Endothelial cell of umbilical vein (primary cell): ENCODE data around the gene FBXW11. TPM values are rescaled to one million over a fixed set of nuclear protein-coding genes. Genes with fewer than 3 reads are reported as not detected.

Source experiments
- BruUV-seq: library from RNA; stranded (reverse); fragments of 400-500 nt; replicated peaks from 2 replicates; lab custom pipeline; 2021; lab: Mats Ljungman, UMichigan
- CTCF ChIA-PET: fragments of 300-600, 350-600 bp; sonication (Branson Sonifier 250); formaldehyde crosslinking; loops from one replicate; lab custom pipeline; 2021; ENCODE audit warnings: antibody characterized with exemption, inconsistent platforms; lab: Charles Lee
- POLR2A ChIA-PET: fragments of 300-600, 350-600 bp; sonication (Branson Sonifier 250); formaldehyde crosslinking; loops from one replicate; lab custom pipeline; 2021; ENCODE audit warnings: antibody characterized with exemption, inconsistent platforms; lab: Charles Lee
- DNase-seq: peaks from one replicate; pipeline ENCODE4 v3.0.0-alpha.2; 2011; ENCODE audit warnings: low read depth, low spot score
- FAIRE-seq: peaks from 2 replicates; lab custom pipeline; 2011; peaks lifted over from hg19 to GRCh38; lab: Jason Lieb, UNC
- H2AFZ ChIP-seq: 2 replicates; pipeline ENCODE4 v1.6.0; 2012; ENCODE audit warnings: low read depth, low read length, control low read depth, inconsistent platforms
- H3K27ac ChIP-seq: 2 replicates; pipeline ENCODE4 v1.5.1; 2011; ENCODE audit warnings: low read depth, mild to moderate bottlenecking, control low read depth, low read length, moderate library complexity; ENCODE audit not compliant: insufficient read depth
- H3K27me3 ChIP-seq, 2 experiments: 2 replicates each; pipeline versions ENCODE4 v1.6.0 to v1.6.1; 2011; ENCODE audit warnings: low read length in 2 of 2, mixed read lengths in 1 of 2; ENCODE audit not compliant: control insufficient read depth in 2 of 2, insufficient read depth in 2 of 2
- H3K36me3 ChIP-seq, 2 experiments: 2 replicates in 1 of 2; 3 replicates in 1 of 2; pipeline ENCODE4 v1.5.1; 2011; ENCODE audit warnings: low read length in 2 of 2, mild to moderate bottlenecking in 1 of 2, moderate library complexity in 1 of 2; ENCODE audit not compliant: control insufficient read depth in 2 of 2, insufficient read depth in 2 of 2; ENCODE audit errors: extremely low read depth in 1 of 2
- H3K4me1 ChIP-seq: 3 replicates; pipeline ENCODE4 v1.5.1; 2011; ENCODE audit warnings: mild to moderate bottlenecking, low read length; ENCODE audit not compliant: control insufficient read depth, insufficient read depth; ENCODE audit errors: extremely low read depth
- H3K4me2 ChIP-seq: 2 replicates; pipeline ENCODE4 v1.6.1; 2011; ENCODE audit warnings: low read length, control low read depth, mixed read lengths; ENCODE audit not compliant: insufficient read depth
- H3K4me3 ChIP-seq, 3 experiments: fragments of 200-600 bp in 1 of 3; sonication (generic), shearing (Covaris generic) in 1 of 3; replicated peaks in 1 of 3; 2 replicates each; pipeline ENCODE4 v1.5.1; 2011 to 2016; ENCODE audit warnings: control low read depth in 3 of 3, low read length in 3 of 3, mild to moderate bottlenecking in 2 of 3, inconsistent platforms in 1 of 3, low read depth in 1 of 3, moderate library complexity in 1 of 3; ENCODE audit not compliant: insufficient read depth in 1 of 3
- H3K79me2 ChIP-seq: 2 replicates; pipeline ENCODE4 v1.6.0; 2012; ENCODE audit warnings: low read length, inconsistent platforms; ENCODE audit not compliant: control insufficient read depth, insufficient read depth
- H3K9ac ChIP-seq: replicated peaks from 2 replicates; pipeline ENCODE3; 2011; ENCODE audit warnings: low read length, control low read depth; ENCODE audit not compliant: insufficient read depth; ENCODE audit errors: extremely low read depth
- H3K9me1 ChIP-seq: replicated peaks from 3 replicates; pipeline ENCODE4 v1.6.0; 2011; ENCODE audit warnings: mild to moderate bottlenecking, low read length; ENCODE audit not compliant: control insufficient read depth, insufficient read depth; ENCODE audit errors: extremely low read depth
- H3K9me3 ChIP-seq: replicated peaks from 2 replicates; pipeline ENCODE4 v1.5.1; 2012; ENCODE audit warnings: low read length, inconsistent platforms; ENCODE audit not compliant: control insufficient read depth, insufficient read depth
- H4K20me1 ChIP-seq: replicated peaks from 2 replicates; pipeline ENCODE3; 2011; ENCODE audit warnings: mild to moderate bottlenecking, low read length; ENCODE audit not compliant: control insufficient read depth, insufficient read depth; ENCODE audit errors: extremely low read depth
- CTCF ChIP-seq, 2 donors: IDR thresholded peaks; 1 replicate in 1 of 2; 2 replicates in 1 of 2; pipeline ENCODE4 v1.5.1; 2011; ENCODE audit warnings: low read length in 2 of 2, mild to moderate bottlenecking in 2 of 2, moderate library complexity in 2 of 2, control low read depth in 1 of 2, inconsistent platforms in 1 of 2, low read depth in 1 of 2; ENCODE audit not compliant: insufficient read depth in 1 of 2; ENCODE audit errors: extremely low read depth in 1 of 2
- EZH2 ChIP-seq: IDR thresholded peaks from 2 replicates; pipeline ENCODE4 v1.6.1; 2012; ENCODE audit warnings: borderline replicate concordance, low read depth, mild to moderate bottlenecking, moderate library complexity, low read length, inconsistent platforms; ENCODE audit not compliant: severe bottlenecking
- FOS ChIP-seq: IDR thresholded peaks from 2 replicates; pipeline ENCODE4 v1.6.1; 2011; ENCODE audit warnings: mild to moderate bottlenecking, low read length, moderate library complexity, borderline replicate concordance; ENCODE audit not compliant: insufficient read depth
- GATA2 ChIP-seq: IDR thresholded peaks from 2 replicates; pipeline ENCODE4 v1.7.0; 2011; ENCODE audit warnings: low read depth, mild to moderate bottlenecking, moderate library complexity, mixed read lengths, low read length; ENCODE audit not compliant: insufficient read length, insufficient read depth
- JUN ChIP-seq: IDR thresholded peaks from 2 replicates; pipeline ENCODE4 v1.6.1; 2011; ENCODE audit warnings: borderline replicate concordance, low read depth; ENCODE audit not compliant: insufficient read length, insufficient read depth
- MAX ChIP-seq: IDR thresholded peaks from 2 replicates; pipeline ENCODE4 v1.6.1; 2011; ENCODE audit not compliant: insufficient read depth, insufficient read length
- MYC ChIP-seq: IDR thresholded peaks from one replicate; pipeline ENCODE4 v1.6.1; 2011; ENCODE audit warnings: mild to moderate bottlenecking, low read depth, low read length
- POLR2A ChIP-seq: IDR thresholded peaks from 2 replicates; pipeline ENCODE4 v1.6.1; 2012; ENCODE audit warnings: low read depth, mild to moderate bottlenecking, control low read depth, low read length
- POLR2AphosphoS5 ChIP-seq: IDR thresholded peaks from 2 replicates; pipeline ENCODE4 v1.6.1; 2012; ENCODE audit warnings: low read depth, mild to moderate bottlenecking, control low read depth, low read length, moderate library complexity; ENCODE audit not compliant: insufficient read depth
- dilution Hi-C: fragments of 300-500 bp; cut with MboI; formaldehyde crosslinking; loops from one replicate; pipeline ENCODE4 v1.15.0; 2019; ENCODE audit warnings: low sequenced_read_pairs; ENCODE audit not compliant: extremely low pct_ligation_motif_present
- intact Hi-C: fragments of 100-400 bp; cut with micrococcal nuclease; formaldehyde crosslinking; loops from one replicate; pipeline ENCODE4 v1.10.0; 2022
- polyA plus RNA-seq, 4 experiments: library from polyadenylated mRNA; depleted of rRNA in 3 of 4; stranded (reverse) in 3 of 4; unstranded in 1 of 4; fragments of >200 nt; gene quantifications; 2 replicates each; pipeline versions ENCODE4 v1.2.1 to v1.2.3, GENCODE V29; 2011 to 2012; ENCODE audit warnings: missing spikeins in 1 of 4
- total RNA-seq: library from RNA; stranded (reverse); gene quantifications from 2 replicates; pipeline ENCODE4 v1.2.3, GENCODE V29; 2021

The FBXW11 gene
- total and polyA plus RNA-seq, 2 donors (not counting 3 experiments of a cell fraction or from before 2014, with no cell fraction given), result 30.7 to 44.7 TPM

GRCh38 chr5:171862624-171863023 is 143.8 kb downstream of the FBXW11 start:
- POLR2A ChIA-PET, result no interaction called here
- Histone ChIP-seq H3K4me1 (no peaks in the 10 kb centered on the region), H3K9me1 (no peaks in the 10 kb centered on the region), H3K27ac (no peak overlapping the region), H3K4me2 (no peak overlapping the region), H2AFZ (no peak overlapping the region), H3K36me3 (peaks cover 0 to 1% of the 10 kb centered on the region in 2 experiments), H4K20me1 (no peaks in the 10 kb centered on the region), H3K9me3 (no peaks in the 10 kb centered on the region), H3K79me2 (no peaks in the 10 kb centered on the region), H3K9ac (no peak overlapping the region), H3K4me3 (no peak overlapping the region), H3K27me3 (no peaks in the 10 kb centered on the region)
- FAIRE-seq (no peak), DNase-seq (no peak)
- dilution Hi-C loops, result no loop called here
- BruUV-seq, result no TSS peak
- CTCF ChIA-PET, result no interaction called here
- intact Hi-C loops, result no loop called here
- TF ChIP-seq POLR2A (no peak), POLR2AphosphoS5 (no peak), CTCF (IDR thresholded peaks at IDR 0.05; ENCODE audit: extremely low read depth in 1 of 2, insufficient read depth in 1 of 2, low read depth in 1 of 2, low read length in 2 of 2) (no peak), EZH2 (no peak), FOS (no peak), MAX (no peak), JUN (no peak), MYC (no peak), GATA2 (no peak)
